ENCODE measurements around the gene ORC6.

The ORC6 gene

GRCh38 chr16:46696957-46697356 is 7.5 kb downstream of the ORC6 start:
- FAIRE-seq, result no peak
- no peak for DNase-seq (ENCODE audit: extremely low spot score, insufficient read length, low read depth)

- FAIRE-seq, result no peak
- DNase-seq (ENCODE audit: extremely low spot score, insufficient read length, low read depth), result no peak
Observed at GRCh38 chr16:46700048-46700447, 10.6 kb downstream of the ORC6 start.

DNA sequence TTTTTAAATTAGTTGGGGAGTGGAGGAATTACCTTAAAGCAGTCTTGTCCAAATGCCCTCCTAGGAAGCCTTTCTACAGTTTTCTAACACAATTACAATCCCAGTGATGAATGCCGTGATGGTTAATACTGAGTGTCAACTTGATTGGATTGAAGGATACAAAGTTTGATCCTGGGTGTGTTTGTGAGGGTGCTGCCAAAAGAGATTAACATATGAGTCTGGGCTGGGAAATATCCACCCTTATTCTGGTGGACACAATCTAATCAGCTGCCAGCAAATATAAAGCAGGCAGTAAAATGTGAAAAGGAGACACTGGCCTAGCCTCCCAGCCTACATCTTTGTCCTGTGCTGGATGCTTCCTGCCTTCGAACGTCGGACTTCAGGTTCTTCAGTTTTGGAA is 12.2 kb downstream of the ORC6 start:
- DNase-seq (ENCODE audit: extremely low spot score, insufficient read length, low read depth), result no peak
- FAIRE-seq, result no peak

DNA sequence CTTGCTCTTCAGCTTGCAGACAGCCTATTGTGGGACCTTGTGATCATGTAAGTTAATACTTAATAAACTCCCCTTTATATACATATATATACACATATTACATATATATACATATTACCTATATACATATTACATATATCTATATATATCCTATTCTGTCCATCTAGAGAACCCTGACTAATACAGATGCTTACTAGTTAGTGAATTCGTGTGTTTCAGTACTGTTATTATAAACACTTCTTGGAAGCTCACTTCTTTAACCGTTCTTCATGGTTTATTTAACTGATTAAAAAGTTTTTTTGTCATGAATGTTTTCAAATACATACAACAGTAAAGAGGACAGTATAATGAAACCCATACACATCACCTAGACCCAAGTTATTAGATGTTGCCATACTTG is 12.6 kb downstream of the ORC6 start:
- no peak for DNase-seq (ENCODE audit: extremely low spot score, insufficient read length, low read depth)
- FAIRE-seq, result no peak

GRCh38 chr16:46706642-46707041 is 17.2 kb downstream of the ORC6 start:
- FAIRE-seq, result no peak

DNA sequence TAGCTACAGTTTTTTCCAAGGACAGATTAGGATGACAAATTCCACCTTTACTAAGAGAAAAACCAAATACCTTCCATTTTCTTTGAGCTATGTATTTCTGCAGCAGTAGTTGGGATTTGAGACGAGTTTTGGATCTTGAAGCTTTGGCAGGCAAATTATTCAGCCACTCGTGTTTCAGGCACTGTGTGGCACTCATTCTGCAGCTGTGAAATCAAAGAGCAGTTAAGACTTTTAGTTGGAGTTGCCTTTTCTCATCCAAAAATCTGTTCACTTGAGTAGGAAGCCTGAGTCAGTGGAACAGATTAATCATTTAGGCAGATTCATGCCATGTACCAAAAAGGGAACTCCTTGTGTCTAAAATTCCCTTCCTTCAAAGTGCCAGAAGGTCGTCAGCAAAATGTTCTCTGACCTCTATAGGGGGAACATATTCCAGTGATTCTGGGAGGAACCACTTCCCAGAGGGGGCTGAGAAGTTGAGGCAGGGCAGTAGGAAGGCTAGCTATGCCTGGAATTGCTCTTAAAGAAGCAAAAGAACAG is 20.1 kb downstream of the ORC6 start:
- DNase-seq (ENCODE audit: extremely low spot score, insufficient read length, low read depth) (no peak), FAIRE-seq (no peak)

More at GRCh38 chr16:46706642-46707041, 17.2 kb downstream of the ORC6 start:
- DNase-seq (ENCODE audit: extremely low spot score, insufficient read length, low read depth), result no peak

DNA sequence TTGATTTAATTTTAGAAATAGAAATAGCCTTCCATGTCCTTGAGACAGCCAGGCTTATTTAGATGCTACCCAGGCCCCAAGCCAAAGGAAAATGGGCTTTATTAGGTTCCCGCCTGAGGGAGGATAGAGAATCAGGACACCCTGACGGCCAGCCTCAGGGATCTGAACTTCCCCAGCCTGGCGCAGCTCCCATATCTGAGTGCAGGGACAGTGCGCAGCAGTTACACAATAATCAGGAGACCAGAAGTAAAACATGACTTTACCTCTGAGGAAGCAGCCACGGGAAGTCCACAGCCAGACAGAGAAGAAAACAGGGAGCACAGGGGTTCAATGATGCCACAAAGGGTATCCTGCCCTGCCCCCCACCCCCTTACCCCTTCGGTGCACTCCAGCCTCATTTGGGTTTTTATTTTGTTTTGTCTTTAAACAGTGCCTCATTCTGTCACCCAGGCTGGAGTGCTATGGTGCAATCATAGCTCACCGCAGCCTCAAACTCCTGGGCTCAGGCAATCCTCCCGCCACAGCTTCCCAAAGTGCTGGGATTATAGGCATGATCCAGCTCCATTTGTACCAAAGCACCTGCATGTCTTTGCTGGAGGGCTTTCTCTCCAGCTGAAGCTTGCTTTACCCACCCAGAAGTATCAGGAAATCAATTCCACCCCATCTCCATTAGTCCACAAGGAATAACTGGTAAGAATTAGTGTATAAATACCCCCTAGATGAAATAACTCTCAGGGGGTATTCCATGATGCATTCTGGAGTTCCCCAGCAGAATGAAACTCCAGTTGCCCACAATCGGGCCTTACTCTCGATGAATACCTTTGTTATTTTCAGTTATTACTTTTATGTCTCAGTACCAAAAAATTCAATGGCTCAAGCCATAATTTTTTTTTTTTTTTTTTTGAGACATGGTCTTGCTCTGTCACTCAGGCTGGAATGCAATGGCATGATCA is 21.9 kb downstream of the ORC6 start:
- DNase-seq (ENCODE audit: extremely low spot score, insufficient read length, low read depth) (no peak), FAIRE-seq (no peak)

DNA sequence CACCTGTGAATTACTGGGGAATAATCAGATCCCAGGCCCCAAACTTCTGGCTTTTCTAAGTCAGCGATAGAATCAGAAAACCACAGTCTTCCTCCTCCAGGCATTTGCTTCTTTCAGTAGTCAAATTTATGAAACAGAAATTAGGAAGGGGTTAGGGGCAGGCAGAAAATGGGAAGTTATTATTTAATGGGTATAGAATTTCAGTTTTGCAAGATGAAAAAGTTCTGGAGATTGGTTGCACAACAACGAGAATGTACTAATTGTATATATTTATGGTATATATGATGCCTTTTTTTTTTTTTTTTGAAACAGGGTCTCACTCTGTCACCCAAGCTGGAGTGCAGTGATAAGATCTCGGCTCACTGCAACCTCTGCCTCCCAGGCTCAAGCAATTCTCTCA is 23.5 kb downstream of the ORC6 start:
- DNase-seq (ENCODE audit: extremely low spot score, insufficient read length, low read depth) (no peak), FAIRE-seq (no peak)

DNA sequence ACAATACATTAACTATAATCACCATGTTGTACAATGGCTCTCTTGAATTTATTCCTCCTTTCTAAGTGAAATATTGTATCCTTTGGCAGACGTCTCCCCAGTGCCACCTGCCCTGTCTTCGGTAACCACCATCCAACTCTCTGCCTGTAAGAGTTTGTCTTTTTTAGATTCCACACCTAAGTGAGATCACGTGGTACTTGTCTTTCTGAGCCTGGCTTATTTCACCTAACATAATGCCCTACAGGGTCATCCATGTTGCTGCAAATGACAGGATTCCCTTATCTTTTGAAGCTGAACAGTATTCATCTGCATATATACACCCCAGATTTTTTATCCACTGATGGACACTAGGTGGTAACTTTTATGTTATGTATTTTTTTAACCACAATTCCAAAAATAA is 24.2 kb downstream of the ORC6 start:
- DNase-seq (ENCODE audit: extremely low spot score, insufficient read length, low read depth) (no peak), FAIRE-seq (no peak)

- FAIRE-seq (no peak), DNase-seq (ENCODE audit: extremely low spot score, insufficient read length, low read depth) (no peak)
Observed at GRCh38 chr16:46714797-46715591, 25.5 kb downstream of the ORC6 start.

DNA sequence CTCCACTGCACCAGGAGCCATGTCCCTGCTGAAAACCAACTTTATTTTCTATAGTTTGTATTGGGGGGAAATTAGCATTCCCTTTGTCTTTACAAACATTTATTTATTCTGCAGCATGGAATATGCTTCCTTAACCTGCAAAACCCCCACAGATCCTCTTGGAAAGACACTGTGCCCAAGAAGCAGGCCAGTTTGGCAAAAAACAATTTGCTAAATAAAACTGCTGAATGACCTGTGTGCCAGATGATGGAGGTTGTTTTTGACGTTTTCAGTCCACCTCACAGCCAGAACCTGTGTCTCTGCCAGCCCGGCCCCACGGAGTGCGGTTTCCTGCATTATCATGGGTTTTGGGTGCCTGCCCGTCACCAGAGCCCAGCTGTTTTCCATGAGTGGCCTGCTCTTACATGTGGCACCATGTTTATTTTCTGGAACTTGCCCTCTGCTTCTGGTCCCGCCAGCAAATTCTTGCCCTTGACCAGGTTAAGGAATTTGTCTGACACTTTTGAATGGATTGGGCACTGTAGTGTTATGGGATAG is 26.4 kb downstream of the ORC6 start:
- no peak for DNase-seq (ENCODE audit: extremely low spot score, insufficient read length, low read depth)
- no peak for FAIRE-seq

DNA sequence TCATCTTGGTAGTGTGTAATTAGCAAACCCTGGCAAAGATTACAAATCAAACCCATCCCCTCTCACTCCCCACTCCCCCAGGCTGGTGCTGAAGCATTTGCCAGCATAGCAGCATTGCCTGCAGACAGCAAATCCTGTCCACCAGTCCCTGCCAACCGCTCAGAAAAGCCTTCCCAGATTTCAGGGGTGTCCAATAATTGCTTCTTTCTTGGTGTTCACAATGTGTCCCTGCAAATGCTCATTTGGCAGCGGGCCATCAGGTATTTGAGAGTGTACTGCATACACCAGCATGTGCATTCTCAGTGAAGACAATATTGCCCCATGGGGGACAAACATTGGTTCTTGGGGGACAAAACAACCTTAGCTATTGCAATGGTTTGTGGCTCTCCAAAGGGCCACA is 28.2 kb downstream of the ORC6 start:
- no peak for DNase-seq (ENCODE audit: extremely low spot score, insufficient read length, low read depth)
- FAIRE-seq, result no peak

DNA sequence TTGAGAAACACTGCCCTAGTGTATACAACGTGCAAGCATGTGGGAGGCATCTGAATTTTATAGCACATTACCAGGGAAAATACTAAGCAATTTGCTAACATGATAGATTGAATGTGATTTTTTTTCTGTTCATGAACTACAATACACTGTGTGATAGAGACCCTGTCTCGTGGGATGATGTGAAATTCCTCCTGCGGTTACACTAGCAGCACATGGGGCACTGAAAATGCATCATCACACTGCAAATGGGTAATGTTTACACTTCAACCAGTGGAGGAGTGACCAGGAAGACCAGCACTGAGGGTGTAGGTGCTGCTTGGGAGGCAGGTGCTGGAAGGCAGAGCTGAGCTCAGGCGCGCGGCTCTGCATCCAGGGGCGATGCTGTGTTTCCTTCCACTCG is 28.8 kb downstream of the ORC6 start:
- no peak for FAIRE-seq
- no peak for DNase-seq (ENCODE audit: extremely low spot score, insufficient read length, low read depth)

DNA sequence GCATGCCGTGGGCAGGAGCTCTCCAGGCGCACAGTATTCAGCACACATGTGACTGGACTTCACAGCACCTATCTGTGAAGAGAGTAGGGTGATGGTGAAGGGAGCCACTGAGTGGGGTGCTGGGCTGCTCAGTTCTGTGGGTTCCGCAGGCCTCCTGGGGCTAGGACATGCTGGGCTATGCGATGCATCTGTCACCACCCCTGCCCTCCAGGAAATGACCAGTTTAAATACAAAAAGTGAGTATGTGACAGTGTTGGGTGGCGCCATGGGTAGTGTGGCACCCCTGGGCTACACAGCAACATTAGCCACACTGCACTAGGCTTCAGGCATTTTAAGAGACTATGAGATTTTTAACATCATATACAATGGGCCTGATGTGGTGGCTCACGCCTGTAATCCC is 30.1 kb downstream of the ORC6 start:
- no peak for DNase-seq (ENCODE audit: extremely low spot score, insufficient read length, low read depth)
- no peak for FAIRE-seq

GRCh38 chr16:46720619-46721018 is 31.2 kb downstream of the ORC6 start:
- DNase-seq (ENCODE audit: extremely low spot score, insufficient read length, low read depth) (no peak), FAIRE-seq (no peak)

- FAIRE-seq, result no peak
Observed at GRCh38 chr16:46721885-46722284, 32.4 kb downstream of the ORC6 start.

DNA sequence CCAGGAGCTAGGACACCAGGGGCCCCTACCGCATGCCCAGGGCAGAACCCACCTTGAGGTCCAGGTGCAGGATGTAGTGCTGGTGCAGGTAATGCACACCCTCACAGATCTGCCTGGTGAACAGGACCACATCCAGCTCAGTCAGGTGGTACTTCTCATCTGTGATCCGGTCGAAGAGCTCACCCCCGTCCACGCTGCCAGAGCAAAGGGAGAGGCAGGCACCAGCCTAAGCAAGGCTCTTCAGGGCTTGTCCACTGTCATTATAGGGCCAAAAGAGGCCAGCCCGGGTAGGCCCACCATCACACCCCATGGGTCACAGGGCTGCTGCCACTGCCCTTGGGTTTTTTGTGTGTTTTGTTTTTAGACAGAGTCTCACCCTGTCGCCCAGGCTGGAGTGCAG is 37.7 kb downstream of the ORC6 start:
- FAIRE-seq, result no peak
- DNase-seq (ENCODE audit: extremely low spot score, insufficient read length, low read depth), result no peak

More at GRCh38 chr16:46721885-46722284, 32.4 kb downstream of the ORC6 start:
- DNase-seq (ENCODE audit: extremely low spot score, insufficient read length, low read depth), result no peak

DNA sequence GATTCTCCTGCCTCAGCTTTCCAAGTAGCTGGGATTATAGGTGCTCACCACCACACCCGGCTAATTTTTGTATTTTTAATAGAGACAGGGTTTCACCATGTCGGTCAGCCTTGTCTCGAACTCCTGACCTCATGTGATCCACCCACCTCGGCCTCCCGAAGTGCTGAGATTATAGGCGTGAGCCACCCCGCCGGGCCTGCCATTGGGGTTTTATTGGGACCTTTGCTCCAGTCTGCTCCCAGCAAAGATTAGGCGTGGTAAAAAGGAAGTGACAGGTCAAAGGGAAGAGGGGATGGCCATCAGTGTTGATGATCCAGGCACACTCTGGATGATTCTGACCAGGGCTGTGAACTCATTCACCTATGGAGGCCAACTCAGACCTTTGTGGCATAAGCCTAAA is 38.2 kb downstream of the ORC6 start:
- no peak for FAIRE-seq
- no peak for DNase-seq (ENCODE audit: extremely low spot score, insufficient read length, low read depth)

- FAIRE-seq (no peak), DNase-seq (ENCODE audit: extremely low spot score, insufficient read length, low read depth) (no peak)
Observed at GRCh38 chr16:46728806-46729205, 39.3 kb downstream of the ORC6 start.

DNA sequence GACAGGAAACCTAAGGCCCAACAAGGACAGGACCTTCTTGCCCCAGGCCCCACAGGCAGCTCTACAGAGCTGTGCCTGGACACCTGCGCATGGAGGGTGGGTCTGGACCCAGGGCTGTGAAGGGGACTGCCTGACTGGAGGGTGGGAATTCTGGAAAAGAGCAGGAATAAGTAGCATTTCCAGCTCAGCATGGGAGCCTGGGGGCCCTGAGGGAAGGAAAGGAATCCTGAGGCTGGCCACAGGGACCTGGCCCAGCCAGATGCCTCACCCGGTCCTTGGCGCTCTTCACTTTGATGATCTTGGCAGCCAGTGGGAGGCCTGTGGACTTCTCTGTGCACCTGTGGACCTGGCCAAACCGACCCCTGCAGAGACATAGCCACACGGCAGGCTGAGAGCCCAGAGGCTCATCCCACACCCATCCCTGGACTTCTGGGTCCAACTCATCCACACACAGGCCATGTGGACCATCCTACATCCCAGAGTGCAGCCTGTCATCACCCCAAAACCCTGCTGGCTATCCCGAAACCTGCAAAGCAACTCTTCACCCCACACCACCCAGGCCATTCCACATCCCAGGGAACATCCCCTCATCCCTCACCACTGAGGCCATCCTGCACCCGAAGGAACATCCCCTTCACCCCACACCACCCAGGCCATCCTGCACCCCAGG is 40.0 kb downstream of the ORC6 start:
- DNase-seq (ENCODE audit: extremely low spot score, insufficient read length, low read depth) (no peak), FAIRE-seq (no peak)
